ENCODE data around the gene SCAP.

Gene SCAP

DNA sequence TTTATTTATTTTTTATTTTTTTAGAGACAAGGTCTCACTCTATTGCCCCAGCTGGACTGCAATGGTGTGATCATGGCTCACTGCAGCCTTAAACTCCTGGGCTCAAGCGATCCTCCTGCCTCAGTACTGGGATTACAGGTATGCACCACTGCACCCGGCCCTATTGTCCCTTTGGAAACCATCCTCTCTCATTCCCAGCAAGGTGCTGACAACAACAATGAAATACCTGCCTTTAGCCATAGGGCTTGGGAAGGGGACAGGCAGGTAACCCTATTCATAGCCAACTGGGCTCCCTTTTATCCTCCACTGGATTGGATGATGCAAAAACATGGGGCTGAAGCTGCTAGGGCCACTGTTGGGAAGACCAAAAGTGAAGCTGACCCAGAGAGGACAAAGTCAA lies 43.1 kb downstream of the SCAP start:
- no peak for DNase-seq (ENCODE audit: low read depth in 1 of 2, low spot score in 1 of 2)

DNA sequence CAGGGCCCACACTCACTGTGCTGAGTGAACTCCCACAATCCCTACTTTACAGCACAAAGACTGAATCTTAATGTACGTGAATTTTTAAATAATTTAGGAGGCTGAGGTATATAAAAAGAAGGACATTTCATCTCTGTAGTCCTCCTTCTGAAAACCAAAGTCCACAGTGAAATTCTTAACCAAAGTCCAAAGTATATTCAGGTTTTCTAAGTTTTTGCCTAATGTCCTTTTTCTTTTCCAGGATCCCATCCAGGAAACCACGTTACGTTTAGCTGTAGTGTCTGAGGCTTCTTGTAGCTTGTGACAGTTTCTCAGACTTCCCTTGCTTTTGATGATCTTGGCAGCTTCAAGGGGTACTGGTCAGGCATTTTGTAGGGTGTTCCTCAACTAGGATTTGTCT lies 44.5 kb downstream of the SCAP start:
- DNase-seq (ENCODE audit: low read depth in 1 of 2, low spot score in 1 of 2) = no peak

DNA sequence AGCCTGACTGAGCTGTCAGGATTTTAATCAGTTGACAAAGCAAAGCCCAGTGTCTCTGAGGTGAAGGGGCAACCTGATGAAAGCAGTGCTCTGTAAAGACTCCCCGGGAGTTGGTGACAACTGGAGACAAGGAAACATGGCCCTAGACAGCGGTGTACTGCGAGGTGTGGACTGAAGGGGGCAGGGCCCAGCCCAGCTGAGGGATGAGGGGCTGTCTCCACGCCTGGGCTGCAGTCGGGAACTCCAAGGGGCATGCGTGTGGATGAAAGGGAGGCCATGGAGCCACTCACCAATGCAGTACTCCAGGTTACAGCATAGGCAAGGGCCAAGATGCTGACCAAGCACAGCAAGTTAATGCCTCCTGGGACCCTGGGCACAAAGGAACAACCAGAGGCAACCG lies 45.1 kb downstream of the SCAP start:
- no peak for DNase-seq (ENCODE audit: low read depth in 1 of 2, low spot score in 1 of 2)

DNA sequence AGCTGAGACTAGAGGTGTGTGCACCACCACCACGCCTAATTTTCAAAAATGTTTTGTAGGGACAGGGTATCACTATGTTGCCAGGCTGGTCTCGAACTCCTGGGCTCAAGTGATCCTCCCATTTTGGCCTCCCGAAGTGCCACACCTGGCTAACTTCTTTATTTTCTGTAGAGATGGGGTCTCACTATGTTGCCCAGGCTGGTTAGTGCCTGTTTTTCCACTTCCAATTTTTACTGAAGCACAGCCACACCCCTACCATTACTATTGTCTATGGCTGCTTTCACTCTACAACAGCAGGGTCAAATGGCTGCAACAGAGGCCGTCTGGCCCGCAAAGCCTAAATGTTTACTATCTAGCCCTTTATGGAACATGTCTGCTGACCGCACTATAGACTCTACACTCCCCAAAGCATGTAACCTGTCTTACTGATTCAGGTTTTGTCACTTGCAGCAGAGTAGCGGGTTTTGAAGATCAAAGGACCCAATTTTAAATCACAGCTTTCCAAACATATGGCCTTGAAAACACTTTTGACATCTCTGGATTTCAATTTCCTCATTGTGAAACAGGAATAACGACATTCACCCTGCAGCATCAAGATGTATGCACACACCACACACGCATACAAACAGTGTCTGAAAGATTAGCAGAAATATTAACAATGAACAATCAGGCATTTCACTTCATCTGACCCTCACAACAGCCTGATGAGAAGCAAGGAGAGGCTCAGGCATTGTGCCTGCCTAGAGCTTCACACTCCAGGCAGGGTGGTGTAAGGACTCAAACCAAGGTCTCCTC lies 46.1 kb downstream of the SCAP start:
- no peak for DNase-seq (ENCODE audit: low read depth in 1 of 2, low spot score in 1 of 2)

DNA sequence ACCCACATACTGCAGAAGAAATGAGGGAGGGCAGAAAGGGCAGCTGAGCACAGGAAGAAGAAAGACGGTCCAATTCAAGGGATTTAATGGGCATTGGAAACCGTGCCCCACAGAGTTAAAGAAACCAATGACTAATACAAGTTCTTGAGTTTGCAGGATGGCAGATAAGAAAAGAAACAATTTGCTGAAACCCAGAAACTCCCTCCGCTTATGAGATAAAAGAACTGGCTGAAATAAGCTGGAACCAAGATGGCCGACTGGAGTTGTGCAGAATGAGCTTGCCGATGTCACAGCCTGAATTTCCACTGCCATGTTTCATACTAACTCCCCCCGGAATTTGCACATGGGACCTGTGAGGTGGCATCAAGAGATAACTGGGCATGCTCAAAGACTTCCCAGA lies 47.1 kb downstream of the SCAP start:
- no peak for DNase-seq (ENCODE audit: low read depth in 1 of 2, low spot score in 1 of 2)

DNA sequence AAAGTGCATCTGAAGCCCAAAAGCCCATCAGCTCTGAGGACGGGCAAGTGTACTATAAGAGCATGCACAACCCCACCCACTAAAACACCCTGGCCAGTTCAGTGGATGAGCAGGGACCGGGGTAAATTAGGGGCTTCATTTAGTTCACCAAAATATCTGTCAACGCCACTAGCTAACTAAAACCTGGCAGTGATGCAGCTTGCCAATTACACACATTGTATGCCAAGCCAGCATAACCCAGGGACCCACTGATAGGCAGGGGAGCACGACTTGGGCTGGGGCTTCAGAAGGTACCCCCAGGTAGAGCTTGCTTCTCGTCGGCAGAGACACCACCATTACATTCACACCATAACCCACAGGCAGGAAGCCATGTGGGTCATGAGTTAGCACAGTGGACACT lies 47.9 kb downstream of the SCAP start:
- DNase-seq (ENCODE audit: low read depth in 1 of 2, low spot score in 1 of 2) = no peak

DNA sequence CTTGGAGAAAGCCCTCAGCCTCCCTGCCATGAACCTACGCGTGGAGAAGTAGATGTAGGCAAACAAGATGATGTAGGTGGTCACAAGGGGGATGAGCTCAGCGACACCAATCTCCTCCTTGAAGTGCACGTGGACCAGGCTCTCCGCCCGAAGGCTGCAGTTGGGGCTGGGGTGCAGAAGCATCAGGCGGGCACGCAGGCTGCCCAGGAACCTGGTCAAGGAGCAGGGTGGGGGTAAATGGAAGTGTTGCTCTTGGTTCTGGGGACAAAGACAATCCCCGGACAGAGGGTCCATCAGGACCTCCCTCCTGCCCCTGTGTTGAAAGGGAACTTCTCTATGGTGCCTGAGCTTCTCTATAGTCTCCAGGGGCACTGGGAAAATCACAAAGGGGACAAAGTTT lies 49.8 kb downstream of the SCAP start:
- DNase-seq (ENCODE audit: low read depth in 1 of 2, low spot score in 1 of 2) = no peak

DNA sequence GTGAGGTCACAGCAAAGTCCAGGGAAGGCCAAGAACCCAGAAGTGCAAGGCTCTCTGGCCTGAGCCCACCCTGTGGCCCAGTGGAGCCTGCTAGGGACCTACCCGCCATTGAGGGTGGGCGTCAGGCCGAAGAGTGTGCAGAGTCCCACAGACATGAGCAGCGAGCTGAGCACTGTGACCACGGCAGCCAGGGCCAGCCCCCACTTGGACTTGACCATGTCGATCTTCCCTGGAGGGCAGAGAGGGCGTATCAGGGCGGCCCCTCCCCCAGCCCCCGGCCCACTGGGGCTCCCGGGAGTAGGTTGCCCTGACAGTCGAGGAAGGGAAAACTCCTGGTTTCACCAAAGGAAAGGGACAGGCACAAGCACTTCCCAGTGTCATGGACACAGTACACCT lies 50.4 kb downstream of the SCAP start:
- no peak for DNase-seq (ENCODE audit: low read depth in 1 of 2, low spot score in 1 of 2)

DNA sequence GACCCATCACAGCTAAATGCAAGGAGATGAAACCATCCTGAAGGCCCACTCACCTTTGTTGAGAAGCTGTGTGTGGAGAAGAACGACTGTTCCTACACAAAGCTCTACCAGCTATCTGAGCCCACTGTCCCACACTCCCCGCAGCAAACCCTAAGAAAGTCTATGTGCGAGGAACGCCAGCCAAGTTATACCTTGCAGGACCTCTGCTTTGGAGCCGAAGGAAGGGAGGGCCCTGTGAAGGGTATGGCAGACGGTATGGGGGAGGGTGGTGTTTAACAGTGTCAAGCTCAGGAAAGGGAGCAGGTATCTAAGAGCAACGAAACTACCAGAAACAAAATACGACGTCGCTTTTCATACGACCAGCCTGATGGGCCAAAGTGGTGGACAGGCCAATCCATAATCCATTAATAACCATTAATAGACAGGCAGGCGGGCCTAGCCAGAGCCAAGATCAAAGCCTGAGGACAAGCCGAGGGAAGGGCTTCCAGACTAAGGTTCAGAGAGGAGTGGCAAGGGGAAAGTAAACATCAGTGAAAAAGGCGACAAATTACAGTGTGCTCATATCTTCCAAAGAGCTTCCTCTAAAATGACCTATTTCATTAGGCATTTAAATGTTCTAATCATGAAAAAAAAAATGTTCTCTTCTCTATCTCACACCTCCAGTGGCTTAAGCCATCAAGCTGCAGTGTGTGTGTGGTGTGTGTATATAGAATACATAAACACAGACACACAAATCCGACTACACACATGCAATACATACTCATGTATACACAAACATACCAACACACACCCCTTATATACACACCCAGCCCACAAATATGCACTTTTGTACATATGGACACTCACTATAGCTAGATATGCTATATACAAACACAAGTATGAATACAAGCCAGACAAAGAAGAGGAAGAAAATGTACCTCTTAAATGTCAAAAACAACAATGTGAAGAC lies 51.0 kb downstream of the SCAP start:
- no peak for DNase-seq (ENCODE audit: low read depth in 1 of 2, low spot score in 1 of 2)

DNA sequence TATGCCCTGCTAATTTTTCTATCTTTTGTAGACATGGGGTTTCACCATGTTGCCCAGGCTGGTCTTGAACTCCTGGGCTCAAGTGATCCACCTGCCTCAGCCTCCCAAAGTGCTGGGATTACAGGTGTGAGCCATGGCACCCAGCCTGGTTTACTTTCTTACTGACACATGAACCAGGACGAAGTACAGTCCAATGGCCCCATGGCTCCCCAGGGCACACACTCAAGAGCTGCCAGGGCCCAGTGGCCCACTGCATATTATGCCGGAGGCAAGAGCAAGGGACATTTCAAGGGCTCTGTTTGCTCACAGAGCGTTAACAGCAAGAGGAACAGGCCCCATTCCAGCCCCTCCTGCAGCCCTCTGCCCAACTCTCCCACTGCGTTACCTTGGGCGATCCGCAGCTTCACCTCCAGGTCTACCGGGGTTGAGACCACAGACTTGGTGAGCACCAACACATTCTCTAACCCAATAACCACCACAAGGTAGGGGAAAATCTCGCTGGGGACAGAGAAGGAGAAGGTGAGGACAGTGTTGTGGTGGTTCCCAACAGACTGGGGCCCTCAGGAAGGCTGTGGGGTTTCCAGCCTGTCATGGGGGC lies 52.1 kb downstream of the SCAP start:
- no peak for DNase-seq (ENCODE audit: low read depth in 1 of 2, low spot score in 1 of 2)

DNA sequence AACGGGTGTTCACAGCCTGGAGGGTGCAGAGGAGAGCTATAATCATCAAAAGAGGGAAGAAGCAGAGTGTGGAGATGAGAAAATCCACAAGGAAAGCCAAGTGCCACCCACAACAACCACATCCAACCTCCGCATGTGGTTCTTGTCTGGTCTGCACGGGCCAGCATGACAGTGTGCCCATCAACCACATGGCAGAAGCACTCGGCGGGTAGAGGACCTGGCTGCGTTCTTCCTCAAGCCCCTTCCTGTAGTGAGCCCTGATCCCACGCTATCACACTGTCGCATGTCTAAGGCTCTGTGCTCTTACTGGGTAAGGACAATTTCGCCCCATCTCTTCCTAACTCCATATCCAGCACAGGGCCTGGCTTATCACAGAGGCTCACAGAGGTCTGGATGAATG lies 53.0 kb downstream of the SCAP start:
- DNase-seq (ENCODE audit: low read depth in 1 of 2, low spot score in 1 of 2) = no peak

DNA sequence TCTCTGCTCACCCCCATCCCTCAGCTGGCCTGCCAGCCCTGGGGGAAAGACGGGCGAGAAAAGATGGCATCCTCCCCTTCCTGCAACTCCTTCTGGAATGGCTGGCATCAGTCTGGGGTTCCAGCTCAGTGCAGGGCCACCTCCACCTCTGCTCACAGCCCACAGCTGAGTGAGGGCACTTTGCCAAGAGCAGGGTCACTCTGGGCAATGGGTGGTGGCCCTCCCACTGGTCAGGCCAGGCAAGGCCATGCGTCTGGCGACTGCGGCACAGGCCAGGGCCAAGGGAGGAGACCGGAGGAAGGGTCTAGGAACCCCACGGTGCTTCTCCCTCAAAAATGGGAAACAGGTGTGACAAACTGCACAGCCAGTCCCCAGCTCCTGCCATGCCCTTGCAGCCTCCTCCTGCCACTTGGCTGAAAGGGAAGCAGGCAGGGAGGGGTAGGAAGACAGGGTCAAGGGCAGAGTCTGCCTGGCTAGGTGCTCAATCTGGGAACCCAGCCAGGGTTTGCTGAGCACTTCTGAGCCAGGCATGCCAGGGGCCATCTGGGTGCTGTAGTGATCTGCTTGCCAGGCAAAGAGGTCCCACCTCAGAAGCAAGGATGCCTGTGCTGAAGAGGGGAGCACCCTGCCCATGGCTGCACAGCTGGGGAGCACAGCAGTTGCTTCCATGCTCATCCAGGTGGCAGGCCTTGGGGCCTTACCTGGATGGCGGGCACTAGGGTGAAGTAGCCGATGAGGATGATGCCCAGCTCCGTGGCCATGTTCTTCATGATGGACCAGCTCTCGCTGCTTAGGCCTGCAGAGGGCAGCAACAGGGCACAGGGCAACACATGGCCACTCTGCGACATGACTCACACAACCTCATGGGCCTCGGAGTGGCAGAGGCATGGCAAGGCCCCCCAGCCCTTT lies 53.7 kb downstream of the SCAP start:
- DNase-seq (ENCODE audit: low read depth in 1 of 2, low spot score in 1 of 2) = no peak

DNA sequence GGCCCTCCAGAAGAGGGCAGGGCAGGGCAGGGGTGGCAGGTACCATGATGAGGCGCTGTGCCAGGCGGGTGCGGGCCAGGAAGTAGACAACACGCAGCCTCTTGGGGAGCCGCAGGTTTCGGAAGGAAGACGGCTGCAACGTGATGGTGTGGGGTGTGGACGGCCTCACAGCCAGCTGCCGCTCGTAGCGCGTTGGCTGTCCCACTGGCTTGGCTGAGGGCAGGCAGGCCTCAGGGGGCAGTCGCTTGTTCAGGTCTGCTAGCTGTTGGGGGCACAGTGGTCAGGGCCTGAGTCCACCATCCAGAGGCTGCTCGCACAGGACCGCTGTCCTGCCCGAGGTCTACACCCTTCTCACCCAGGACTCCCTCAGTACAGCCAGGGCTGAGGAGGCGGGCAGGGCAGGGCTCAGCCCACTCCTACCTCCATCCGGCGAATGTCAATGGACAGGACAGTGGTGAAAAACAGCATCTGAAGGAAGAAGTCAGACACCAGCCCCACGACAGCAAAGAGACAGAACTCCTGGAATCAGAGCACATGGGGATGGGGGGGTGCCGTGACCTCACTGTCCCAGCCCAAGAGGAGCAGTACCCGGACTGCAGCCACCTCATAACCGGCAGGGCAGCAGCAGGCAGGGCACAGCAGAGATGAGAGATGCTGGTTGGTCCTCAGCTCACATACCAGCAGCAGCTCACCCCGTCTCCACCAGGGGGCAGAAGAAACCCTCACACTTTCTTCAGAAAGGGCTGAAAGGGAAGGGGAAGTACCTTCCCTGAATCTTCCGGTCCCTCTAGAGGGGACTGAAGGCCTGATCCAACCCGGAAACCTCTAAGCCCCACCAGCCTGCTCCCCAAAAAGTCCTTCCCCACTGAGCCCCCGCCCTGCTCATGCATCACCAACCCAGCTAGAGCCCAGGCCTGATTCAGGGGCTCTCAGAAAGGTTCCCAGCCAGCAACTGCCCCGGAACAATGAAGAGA lies 54.9 kb downstream of the SCAP start:
- DNase-seq (ENCODE audit: low read depth in 1 of 2, low spot score in 1 of 2) = peak; percentile 70 to 79

DNA sequence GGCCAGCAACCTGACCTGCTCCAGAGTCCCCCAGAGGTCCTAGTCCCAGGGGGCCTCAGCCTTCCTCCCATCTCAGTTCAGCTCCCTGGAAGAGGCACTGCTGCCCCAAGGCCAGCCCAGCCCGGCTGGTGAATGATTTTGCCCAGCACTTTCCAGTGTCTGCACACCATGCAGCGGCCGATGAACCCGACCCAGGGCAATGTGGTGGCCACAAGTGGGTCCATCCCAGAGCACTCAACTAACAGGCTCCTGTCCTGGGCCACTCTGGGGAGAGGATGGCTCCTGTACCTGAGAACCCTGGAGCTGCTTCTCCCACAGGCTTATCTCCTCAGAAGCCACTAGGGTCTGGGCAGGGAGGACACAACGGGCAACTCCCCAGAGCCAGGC lies 55.7 kb downstream of the SCAP start:
- no peak for DNase-seq (ENCODE audit: low read depth in 1 of 2, low spot score in 1 of 2)

DNA sequence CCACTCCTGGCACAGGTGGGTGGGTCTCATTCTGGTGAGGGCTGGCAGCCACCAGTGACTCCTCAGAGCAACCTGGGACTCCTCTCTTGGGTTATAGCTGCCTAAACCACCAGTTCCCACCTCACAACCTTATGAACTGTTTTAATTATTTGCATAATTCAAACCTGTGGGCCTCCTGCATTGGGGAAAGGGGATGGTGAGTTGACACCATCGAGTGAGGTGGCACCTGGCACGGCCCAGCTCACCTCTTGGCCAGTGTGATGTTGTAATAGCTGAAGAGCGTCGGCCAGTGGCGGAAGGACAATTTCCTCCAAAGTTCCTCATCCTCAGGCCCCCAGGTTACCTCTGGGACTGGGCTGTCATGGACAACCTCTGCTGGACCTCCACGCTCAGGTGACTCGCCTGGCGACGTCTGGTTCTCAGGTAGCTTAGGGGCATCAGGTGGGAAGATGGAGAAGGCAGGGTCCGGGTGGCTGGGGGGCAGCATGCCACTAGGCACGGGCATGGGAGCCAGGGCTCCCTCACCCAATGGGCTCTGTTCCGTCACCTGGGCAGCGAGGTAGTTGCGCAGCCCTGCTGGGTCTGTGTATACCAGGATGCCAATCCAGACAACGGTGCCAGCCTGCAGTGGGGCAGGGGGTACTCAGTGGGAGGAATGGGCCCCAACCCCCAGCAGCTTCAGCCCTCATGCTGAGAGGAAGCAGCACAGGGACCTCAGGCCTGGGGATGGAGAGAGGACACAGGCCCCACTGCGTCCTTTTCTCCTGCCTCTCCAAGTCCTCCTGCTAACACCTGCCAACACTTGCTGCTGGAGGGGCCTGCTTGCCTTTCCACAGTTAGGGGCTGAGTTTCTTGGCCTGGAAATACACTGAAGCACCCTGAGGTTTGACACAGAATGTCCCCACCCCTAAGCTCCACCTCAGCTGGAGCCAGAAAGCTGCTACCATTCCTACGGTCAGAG lies 56.4 kb downstream of the SCAP start:
- no peak for DNase-seq (ENCODE audit: low read depth in 1 of 2, low spot score in 1 of 2)

DNA sequence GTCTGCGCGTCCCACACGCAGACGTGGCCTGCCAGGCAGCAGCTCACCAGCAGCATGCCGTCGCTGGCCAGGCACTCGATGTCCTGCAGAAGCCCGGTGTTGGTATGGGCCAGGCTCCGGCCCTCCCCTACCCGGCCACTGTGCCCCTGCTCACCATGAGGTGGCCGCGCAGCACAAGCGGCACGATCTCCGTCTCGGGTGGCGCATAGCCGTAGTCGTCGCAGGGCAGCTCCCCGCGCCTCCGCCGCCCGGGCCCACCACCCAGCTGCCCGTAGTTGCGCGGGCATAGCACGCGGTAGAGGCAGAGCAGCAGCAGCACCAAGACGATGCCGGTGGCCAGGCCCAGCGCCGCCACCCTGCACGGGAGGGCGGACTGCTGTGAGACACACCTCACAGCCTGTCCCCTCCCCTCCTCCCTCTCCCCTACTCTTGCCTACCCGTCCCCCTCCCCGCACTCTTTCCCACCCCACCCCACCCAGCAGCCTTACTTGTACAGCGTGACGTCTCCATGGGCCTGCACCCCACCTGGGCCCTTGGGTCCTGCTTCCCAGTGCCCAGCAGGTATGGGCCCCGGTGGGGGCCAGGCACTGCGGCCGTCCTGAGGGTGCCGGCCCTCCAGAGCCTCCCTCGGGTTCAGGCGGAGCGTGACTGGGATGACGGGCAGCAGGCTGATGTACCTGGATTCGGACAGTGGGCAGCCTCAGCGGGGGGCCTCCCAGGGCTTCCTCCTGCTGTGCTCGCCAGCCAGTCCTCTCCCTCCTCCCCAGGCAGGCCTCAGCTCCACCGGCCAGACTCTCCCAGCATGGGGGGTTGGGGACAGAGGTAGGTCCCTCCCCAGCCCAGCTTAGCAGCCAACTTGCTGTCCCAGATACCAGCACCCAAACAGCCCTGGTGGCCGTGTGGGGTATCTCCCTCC lies 57.3 kb downstream of the SCAP start:
- no peak for DNase-seq (ENCODE audit: low read depth in 1 of 2, low spot score in 1 of 2)

DNA sequence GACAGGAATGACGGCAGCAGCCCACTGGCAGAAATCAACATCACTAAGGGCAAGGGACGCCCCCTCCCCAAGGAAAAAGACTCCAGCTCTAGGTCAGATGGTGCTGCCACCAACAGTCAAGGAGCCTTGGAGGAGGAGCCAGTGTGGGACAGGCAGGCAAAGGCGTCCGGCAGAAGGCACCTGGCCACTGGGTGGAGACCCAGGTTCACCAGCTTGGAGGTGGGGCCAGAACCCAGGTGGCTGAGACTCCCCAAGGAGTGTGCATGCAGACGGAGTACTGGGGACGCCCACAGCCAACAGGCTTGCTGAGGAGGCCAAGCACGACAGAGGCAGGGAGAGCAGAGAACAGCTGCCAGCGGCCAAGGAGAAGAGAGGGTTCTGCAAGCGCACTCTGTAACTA lies 59.7 kb downstream of the SCAP start:
- no peak for DNase-seq (ENCODE audit: low read depth in 1 of 2, low spot score in 1 of 2)

Data from stimulated activated CD4-positive, alpha-beta T cell treated with anti-CD3 and anti-CD28 coated beads, Interleukin-15, amount 100 ng/mL, for 1 hour (primary cell).